ENCODE data around the gene TOX2.

- TF ChIP-seq SP1 (IDR thresholded peaks at IDR 0.05), result no peak
- TF ChIP-seq TARDBP (IDR thresholded peaks at IDR 0.05), result no peak
- TF ChIP-seq, protein P1, sequence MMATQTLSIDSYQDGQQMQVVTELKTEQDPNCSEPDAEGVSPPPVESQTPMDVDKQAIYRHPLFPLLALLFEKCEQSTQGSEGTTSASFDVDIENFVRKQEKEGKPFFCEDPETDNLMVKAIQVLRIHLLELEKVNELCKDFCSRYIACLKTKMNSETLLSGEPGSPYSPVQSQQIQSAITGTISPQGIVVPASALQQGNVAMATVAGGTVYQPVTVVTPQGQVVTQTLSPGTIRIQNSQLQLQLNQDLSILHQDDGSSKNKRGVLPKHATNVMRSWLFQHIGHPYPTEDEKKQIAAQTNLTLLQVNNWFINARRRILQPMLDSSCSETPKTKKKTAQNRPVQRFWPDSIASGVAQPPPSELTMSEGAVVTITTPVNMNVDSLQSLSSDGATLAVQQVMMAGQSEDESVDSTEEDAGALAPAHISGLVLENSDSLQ (IDR thresholded peaks at IDR 0.05), result no peak
- TF ChIP-seq NFRKB (IDR thresholded peaks at IDR 0.05), result no peak
- TF ChIP-seq FOXK2 (IDR thresholded peaks at IDR 0.05), result no peak
- no peak for TF ChIP-seq HDGF (IDR thresholded peaks at IDR 0.05; ENCODE audit: borderline replicate concordance)
Observed at GRCh38 chr20:43939762-43940121, 25.1 kb downstream of the TOX2 start.
